HL-60 (cell line): ENCODE data around the gene EPHB2.

Source experiments
- POLR2AphosphoS5 ChIP-seq: IDR thresholded peaks from 2 replicates; pipeline ENCODE4 v1.6.1; 2012; ENCODE audit warnings: low read depth
- REST ChIP-seq: IDR thresholded peaks from 2 replicates; pipeline ENCODE4 v1.6.1; 2012; ENCODE audit warnings: low read depth; ENCODE audit not compliant: insufficient replicate concordance
- SPI1 ChIP-seq: IDR thresholded peaks from 2 replicates; pipeline ENCODE4 v1.6.1; 2012; ENCODE audit warnings: low read depth, mild to moderate bottlenecking, borderline replicate concordance
- TF ChIP-seq, protein P1 (sequence below): IDR thresholded peaks from one replicate; pipeline ENCODE4 v1.5.1; 2011; ENCODE audit warnings: low read length, control low read depth, inconsistent platforms; ENCODE audit not compliant: insufficient read depth

- TF ChIP-seq, protein P1, sequence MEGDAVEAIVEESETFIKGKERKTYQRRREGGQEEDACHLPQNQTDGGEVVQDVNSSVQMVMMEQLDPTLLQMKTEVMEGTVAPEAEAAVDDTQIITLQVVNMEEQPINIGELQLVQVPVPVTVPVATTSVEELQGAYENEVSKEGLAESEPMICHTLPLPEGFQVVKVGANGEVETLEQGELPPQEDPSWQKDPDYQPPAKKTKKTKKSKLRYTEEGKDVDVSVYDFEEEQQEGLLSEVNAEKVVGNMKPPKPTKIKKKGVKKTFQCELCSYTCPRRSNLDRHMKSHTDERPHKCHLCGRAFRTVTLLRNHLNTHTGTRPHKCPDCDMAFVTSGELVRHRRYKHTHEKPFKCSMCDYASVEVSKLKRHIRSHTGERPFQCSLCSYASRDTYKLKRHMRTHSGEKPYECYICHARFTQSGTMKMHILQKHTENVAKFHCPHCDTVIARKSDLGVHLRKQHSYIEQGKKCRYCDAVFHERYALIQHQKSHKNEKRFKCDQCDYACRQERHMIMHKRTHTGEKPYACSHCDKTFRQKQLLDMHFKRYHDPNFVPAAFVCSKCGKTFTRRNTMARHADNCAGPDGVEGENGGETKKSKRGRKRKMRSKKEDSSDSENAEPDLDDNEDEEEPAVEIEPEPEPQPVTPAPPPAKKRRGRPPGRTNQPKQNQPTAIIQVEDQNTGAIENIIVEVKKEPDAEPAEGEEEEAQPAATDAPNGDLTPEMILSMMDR, result no peak
- TF ChIP-seq POLR2AphosphoS5 (no peak), REST (no peak), SPI1 (no peak)
Measured at GRCh38 chr1:22685591-22686059, 25.0 kb upstream of the EPHB2 start.
